A673 (cell line): Measurements from ENCODE around the gene HMX1.

Experiments
- CTCF ChIP-seq: fragments of 300-800, 200-600 bp; sonication (generic); conservative IDR thresholded peaks from 2 replicates; pipeline ENCODE4 v1.5.1; 2017; ENCODE audit warnings: low read depth, mild to moderate bottlenecking, antibody characterized with exemption, low read length, moderate library complexity, mixed read lengths
- EZH2 ChIP-seq: fragments of 200-600 bp; sonication (generic); IDR thresholded peaks from 2 replicates; pipeline ENCODE4 v1.6.1; 2017; ENCODE audit warnings: borderline replicate concordance, low read depth, mild to moderate bottlenecking, mixed read lengths, antibody characterized with exemption, low read length; ENCODE audit not compliant: poor library complexity, severe bottlenecking

- TF ChIP-seq CTCF (no peak), EZH2 (no peak)
Observed at GRCh38 chr4:8920969-8921368, 49.3 kb upstream of the HMX1 start.
